DLD1 (cell line): ENCODE measurements around the gene SMIM29.

ENCODE experiments used
- in situ Hi-C: cut with HindIII; loops from 2 replicates; pipeline ENCODE4 v1.10.0; 2017; ENCODE audit warnings: low sequenced_read_pairs

Gene SMIM29

GRCh38 chr6:34241351-34242215, 7.2 kb downstream of the SMIM29 start:
- in situ Hi-C loops, result no loop called here

GRCh38 chr6:34240329-34241248, 8.2 kb downstream of the SMIM29 start:
- in situ Hi-C loops, result no loop called here

GRCh38 chr6:34239893-34240292, 8.9 kb downstream of the SMIM29 start:
- in situ Hi-C loops, result no loop called here

GRCh38 chr6:34239500-34239825, 9.3 kb downstream of the SMIM29 start:
- in situ Hi-C loops, result no loop called here

- in situ Hi-C loops, result no loop called here
These were observed 10.0 kb downstream of the SMIM29 start for GRCh38 chr6:34238585-34239499.

- in situ Hi-C loops, result no loop called here
These were observed 10.9 kb downstream of the SMIM29 start for GRCh38 chr6:34237722-34238584.

GRCh38 chr6:34237316-34237721, 11.5 kb downstream of the SMIM29 start:
- in situ Hi-C loops, result no loop called here

GRCh38 chr6:34236443-34237315, 12.1 kb downstream of the SMIM29 start, which contains the start of gene HMGA1:
Gene HMGA1 (plus strand): TSS chr6:34236873. CDS start chr6:34240781, 3,908 bp downstream.
- in situ Hi-C loops, result no loop called here

GRCh38 chr6:34236131-34236442, 12.7 kb downstream of the SMIM29 start:
- in situ Hi-C loops, result no loop called here

GRCh38 chr6:34235307-34236130, 13.3 kb downstream of the SMIM29 start:
- in situ Hi-C loops, result no loop called here

- in situ Hi-C loops, result no loop called here
These were observed 14.0 kb downstream of the SMIM29 start for GRCh38 chr6:34234667-34235306.

GRCh38 chr6:34233867-34234266, 14.9 kb downstream of the SMIM29 start:
- in situ Hi-C loops, result no loop called here

GRCh38 chr6:34232901-34233300, 15.9 kb downstream of the SMIM29 start:
- in situ Hi-C loops, result no loop called here

- in situ Hi-C loops, result no loop called here
These were observed 17.1 kb downstream of the SMIM29 start for GRCh38 chr6:34231566-34232336.

GRCh38 chr6:34230653-34231371, 18.0 kb downstream of the SMIM29 start:
- in situ Hi-C loops, result no loop called here

- in situ Hi-C loops, result no loop called here
These were observed 18.9 kb downstream of the SMIM29 start for GRCh38 chr6:34229877-34230276.
